ENCODE measurements around the gene GMFB.
"Not testable (repeated sequence)": the region's sequence is repeated elsewhere in the genome, so short reads cannot be mapped to it uniquely, and the experiment has no call there.

Gene GMFB

DNA sequence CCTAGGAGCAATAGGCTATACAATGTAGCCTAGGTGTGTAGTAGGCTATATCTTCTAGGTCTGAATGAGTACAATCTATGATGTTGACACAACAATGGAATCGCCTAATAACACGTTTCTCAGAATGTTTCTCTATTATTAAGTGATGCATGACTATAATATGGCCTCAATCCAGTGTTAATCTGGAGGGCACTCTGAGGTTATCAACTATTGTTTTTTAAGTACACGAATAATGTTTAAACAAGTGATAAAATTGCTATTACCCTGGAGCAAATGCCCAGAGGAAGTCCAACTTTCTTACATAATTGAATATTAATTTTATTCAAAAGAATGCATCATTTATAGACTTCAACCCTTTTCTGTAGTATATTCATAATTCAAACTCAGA lies 31.2 kb downstream of the GMFB start:
- DNase-seq: no peak

DNA sequence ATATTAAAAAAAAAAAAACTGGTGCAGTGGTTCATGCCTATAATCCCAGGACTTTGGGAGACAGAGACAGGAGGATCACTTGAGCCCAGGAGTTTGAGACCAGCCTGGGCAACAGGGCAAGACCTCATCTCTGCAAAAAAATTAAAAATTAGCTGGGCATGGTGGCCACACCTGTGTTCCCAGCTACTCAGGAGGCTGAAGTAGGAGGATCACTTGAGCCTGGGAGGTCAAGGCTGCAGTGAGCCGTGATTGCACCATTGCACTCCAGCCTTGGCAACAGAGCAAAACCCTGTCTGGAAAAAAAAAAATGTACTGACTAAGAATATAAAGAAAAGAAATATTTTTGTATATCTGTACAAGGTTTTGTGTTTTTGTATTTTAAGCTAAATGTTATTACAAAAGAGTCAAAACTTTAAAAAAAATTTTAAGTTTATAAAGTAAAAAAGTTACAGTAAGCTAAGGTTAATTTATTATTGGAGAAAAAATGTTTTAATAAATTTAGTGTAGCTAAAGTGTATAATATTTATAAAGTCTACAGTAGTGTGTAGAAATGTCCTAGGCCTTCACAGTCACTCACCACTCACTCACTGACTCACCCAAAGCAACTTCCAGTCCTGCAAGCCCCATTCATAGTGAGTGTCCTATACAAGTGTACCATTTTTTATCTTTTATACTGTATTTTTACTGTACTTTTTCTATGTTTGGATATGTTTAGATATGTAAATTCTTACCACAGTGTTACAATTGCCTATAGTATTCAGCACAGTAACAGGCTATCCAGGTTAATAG lies 31.8 kb downstream of the GMFB start:
- DNase-seq: not testable (repeated sequence)

DNA sequence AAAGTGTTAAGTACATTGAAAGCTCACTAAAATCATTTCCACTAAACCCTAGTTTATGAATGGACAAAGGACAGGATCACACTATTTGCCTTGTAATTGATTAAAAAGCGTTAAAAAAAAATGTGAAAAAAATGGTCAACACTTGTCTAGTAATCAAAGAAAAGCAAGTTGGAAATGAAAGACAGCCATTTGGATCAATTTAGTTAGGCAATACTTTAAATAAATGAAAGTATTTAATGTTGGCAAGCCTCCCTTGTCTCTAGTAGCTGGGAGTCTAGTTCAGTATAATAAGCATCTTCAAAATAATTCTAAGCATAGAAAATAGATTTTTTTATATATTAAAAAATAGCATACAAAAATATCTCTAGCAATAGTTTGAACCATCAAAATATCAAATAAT lies 33.4 kb downstream of the GMFB start:
- no peak for DNase-seq

DNA sequence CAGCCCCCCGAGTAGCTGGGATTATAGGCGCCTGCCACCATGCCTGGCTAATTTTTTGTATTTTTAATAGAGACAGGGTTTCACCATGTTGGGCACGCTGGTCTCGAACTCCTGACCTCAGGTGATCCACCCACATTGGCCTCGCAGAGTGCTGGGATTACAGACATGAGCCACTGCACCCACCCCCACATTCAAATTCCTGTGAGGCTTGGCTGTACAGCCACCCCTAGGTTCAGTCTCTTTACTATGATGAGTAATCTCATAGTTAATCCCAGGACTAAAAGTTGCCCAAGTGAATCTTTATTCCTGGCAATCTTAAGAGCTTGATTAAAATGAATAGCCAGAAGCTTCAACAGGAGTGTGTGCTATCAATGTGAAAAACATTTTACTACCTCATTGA lies 34.8 kb downstream of the GMFB start:
- DNase-seq: not testable (repeated sequence)

DNA sequence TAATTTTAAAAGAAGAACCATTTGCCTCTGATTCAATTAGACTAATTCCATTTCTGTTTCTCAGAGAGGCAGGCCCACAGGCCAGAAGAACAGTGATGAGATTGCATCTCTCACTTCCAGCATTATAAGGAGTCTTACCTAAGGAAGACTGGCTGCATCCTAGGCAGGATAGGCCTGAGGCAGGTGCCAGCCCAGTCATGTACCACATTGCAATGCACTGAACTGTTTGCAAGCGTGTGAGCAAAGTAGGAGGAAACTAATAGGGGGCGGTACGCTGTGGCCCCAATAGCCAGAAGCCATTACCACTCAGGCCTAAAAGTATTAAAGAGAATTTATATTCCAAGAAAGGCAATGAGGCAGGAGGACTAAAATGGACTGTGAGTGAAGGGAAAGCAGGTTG lies 35.5 kb downstream of the GMFB start:
- DNase-seq: no peak

DNA sequence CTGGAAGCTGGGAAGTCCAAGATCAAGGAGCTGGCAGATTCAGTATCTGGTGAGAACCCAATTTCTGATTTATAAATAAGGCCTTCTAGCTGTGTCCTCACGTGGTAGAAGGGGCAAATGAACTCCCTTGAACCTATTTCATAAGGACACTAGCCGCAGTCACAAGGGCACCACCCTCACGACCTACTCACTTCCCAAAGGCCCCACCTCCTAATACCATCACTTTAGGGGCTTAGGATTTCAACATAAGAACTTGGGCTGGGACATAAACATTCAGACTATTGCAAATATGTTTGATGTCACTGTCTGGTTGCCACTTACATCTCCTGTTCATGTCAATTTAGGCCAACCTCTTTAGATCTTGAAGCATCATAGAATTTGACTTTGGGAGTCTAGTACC lies 36.8 kb downstream of the GMFB start:
- no peak for DNase-seq

DNA sequence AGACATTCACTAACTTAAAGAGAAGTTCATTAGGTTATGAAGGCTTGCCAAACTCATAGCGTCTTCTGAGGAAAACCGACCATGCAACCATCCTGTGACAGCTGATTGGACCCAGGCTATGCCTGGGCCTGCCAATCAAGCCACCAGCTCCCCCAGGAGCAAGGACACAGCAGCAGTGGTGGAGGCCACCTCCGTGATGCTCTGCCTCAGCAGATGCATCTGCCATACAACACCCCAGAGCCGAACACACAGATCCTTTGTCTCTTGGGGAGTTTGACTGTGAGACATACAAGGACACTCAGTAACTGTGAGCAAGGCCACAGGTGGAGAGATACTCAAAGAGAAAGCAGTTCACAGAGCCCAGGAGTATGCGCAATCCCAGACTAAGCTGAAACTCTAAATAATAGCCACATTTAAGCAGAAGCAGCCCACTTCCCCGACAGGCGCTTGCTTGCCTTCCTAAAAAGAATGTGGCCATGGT lies 37.6 kb downstream of the GMFB start:
- DNase-seq: no peak

DNA sequence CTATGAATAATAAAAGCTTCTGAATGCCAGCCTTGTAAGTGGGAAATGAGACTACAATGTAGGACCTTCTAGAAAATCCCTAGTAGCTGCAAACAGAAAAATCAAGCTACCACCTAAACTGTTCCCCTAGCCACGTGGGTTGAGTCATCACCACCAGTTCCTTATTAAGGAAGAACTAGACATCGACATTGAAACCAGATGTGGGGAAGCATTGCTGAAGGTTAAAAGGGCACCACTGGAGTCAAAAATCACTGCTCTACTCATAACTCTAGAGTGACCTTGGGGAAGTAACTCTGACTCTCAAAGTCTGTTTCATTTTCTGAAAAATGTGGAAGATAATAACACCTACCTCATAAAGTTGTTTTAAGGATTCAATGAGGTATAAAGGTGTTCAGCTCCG lies 38.2 kb downstream of the GMFB start:
- DNase-seq: no peak

DNA sequence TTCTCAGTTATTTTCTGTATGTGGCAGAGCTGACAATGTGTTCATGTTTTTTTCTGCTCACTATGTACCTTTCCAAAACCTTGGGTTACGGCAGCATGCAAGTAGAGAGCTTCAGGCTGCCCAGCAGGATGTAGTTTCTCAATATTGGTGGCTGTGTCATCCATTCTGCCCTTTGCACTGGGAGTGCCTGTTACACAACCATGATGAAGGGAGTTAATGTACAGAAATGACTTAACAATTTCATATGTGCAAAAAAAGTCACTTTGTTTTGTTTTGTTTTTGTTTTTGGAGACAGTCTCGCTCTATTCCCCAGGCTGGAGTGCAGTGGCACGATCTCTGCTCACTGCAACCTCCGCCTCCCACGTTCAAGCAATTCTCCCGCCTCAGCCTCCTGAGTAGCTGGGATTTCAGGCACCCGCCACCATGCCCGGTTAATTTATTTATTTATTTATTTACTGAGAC lies 41.5 kb downstream of the GMFB start:
- no peak for DNase-seq

DNA sequence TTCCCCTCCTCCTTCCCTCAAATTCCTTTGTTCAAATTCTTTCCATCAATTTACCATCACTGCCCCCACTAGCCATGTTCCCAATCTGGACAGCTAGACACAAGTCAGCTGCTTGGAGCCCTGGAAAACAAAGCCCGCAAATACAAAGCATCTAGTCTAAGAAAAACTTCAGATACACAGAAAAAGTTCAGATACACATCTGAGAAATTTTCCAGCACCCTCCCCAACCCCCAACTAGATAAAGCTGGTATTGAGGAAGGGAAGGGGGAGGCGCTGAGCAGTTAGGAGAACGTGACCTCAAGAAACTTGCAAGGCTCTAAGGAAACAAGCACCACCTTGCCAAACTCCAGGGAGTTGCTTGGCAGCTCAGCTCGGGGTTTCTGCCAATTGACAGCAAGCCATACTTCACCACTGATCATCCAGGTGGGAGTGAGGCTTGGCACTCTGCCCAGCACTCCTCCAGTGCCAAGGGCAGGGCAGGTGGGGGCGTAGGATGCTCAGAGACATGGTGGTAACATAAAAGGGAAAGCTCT lies 42.6 kb downstream of the GMFB start:
- DNase-seq: no peak

DNA sequence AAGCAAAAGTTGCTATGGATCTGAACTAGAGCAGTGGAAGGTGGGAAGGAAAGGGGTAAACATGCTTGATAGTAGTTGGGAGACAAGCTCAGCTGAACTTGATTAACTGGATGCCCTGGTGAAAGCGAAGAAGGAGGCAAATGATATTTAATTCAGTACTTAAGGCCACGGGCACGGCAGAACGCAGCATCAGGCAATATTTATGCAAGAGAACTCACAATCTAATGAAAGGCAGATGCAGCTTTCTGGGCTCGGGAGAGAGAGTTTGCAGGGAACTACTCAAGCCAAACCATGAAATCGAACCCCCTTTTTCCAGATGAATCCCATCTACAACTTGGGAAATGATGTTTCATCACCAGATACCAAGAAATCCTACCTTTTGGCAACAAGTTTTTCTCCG lies 44.1 kb downstream of the GMFB start:
- no peak for DNase-seq

DNA sequence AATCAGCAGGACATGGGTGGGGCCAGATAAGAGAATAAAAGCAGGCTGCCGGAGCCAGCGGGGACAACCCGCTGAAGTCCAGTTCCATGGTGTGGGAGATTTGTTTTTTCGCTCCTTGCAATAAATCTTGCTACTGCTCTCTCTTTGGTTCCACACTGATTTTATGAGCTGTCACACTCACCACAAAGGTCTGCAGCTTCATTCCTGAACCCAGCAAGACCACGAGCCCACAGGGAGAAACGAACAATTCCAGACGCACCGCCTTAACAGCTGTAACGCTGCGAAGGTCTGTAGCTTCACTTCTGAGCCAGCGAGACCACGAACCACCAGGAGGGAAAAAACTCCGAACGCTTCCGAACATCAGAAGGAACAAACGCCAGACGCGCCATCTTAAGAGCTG lies 44.8 kb downstream of the GMFB start:
- no peak for DNase-seq

DNA sequence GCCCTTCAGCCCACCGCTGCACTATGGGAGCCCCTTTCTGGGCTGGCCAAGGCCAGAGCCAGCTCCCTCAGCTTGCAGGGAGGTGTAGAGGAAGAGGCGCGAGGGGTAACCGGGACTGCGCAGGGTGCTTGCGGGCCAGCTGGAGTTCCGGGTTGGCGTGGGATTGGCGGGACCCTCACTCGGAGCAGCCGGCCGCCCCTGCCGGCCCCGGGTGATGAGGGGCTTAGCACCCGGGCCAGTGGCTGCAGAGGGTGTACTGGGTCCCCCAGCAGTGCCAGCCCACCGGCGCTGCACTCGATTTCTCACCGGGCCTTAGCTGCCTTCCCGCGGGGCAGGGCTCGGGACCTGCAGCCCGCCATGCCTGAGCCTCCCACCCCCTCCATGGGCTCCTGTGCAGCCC lies 45.8 kb downstream of the GMFB start:
- DNase-seq: not testable (repeated sequence)

DNA sequence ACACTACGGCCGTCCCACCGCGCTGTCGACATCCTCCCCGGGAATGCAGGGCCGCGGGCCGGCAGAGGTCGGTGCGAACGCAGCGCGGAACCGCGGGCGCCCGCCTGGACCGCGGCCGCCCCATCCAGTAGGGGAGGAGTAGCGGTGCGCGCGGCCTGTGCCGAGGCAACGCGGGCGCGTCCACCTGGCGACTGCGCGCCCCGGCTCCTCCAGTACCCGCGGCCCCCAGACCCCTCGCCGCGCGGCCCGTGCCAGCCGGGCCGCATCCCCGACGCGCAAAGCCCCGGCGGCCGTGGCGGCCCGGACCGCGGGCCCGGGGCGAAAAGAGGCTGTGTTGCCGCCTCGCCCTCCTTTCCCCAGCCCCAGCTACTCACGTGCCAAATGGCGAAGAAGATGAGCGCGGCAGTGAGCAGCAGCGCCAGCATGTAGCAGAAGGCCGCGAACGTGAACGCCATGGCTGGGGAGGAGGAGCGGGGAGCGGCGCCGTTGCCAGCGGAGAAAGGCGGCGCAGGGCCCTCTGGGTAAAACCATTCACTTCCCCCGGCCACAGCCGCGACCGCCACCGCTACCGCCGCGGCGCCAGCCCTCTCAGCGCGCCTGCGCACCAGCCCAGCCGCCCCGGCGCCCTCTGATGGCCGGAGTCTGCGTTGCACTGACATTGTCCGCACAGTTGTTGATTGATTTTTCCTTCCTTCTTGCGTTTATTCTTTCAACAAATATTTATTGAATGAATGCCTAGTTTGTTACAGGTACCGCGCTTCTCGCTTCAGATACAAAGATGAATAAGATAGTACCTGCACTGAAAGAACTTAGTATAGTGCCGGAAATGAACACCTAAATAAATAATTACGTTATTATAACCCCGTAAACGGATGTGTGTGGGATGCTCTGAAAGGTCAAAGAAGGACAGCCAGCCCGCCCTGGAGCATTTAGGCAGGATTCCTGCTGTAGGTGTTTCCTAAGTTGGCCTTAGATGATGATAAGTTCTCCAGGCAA lies 47.6 kb downstream of the GMFB start, which contains the start of gene CNIH1:
Gene CNIH1, minus strand, starts transcription at position 502 of the 996 bp plus-strand sequence. Its CDS starts 47 bp downstream, at position 455.
- peak; percentile 61 for DNase-seq

DNA sequence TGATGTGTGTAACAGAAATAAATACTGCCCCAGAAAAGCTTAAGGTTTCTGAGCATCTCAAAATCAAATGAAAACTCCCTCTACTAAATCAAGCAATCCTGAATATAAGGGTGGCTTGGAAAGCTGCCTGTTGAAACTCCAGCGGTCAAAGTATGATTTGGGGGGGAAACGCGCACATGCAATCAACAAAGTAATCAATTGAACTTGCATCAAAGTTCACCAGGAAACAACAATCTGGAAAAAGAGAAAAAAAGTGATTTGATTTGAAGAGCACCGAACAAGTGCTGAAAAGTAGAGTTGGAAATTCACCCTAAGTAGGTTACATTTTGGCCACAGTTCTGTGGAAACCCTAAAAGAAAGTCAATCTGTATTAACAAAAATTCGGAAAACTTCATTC lies 48.3 kb downstream of the GMFB start:
- DNase-seq: no peak

DNA sequence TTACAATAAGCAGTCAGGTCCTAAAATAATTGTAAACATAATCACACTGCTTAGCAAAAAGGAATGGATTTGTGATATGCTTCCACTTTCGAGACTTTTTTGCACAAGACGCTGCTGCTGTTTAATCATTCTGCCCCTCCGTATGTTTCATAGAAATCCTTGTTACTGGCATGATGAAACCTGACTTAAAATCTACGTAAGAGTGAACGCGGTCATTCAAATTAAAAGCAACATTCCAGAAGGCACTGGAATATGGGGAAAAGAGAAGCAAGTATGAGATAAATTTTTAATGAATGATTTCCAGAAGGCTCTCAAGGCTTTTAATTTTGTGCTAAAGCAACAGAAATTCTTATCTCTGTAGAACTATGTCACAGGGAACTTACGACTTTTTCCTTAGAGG lies 48.7 kb downstream of the GMFB start:
- DNase-seq: no peak

DNA sequence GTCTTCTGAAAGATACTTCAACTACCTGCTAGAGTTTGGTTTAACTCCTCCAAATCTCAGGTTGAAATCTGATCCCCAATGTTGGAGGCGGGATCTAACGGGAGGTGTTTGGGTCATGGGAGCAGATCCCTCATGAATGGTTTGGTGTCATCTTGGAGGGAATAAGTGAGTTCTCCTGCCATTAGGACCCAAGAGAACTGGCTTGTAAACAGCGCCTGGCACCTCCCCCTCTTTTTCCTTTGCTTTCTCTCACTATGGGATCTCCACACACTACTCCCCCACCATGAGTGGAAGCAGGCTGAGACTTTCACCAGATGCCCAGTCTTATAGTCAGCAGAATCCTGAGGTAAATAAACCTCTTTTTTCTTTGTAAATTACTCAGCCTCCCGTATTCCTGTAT lies 50.1 kb downstream of the GMFB start:
- no peak for DNase-seq

DNA sequence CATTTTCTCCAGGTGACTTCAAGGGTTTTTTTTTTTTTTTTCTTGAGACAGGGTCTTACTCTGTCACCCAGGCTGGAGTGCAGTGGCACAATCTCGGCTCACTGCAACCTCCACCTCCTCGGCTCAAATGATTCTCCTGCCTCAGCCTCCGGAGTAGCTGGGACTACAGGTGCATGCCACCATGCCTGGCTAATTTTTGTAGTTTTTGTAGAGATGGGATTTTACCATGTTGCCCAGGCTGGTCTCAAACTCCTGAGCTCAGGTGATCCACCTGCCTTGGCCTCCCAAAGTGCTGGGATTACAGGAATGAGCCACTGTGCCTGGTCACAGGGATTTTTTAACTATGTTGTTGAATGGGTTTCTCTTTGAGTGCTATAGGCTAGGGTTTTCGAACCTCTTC lies 50.8 kb downstream of the GMFB start:
- DNase-seq: not testable (repeated sequence)

DNA sequence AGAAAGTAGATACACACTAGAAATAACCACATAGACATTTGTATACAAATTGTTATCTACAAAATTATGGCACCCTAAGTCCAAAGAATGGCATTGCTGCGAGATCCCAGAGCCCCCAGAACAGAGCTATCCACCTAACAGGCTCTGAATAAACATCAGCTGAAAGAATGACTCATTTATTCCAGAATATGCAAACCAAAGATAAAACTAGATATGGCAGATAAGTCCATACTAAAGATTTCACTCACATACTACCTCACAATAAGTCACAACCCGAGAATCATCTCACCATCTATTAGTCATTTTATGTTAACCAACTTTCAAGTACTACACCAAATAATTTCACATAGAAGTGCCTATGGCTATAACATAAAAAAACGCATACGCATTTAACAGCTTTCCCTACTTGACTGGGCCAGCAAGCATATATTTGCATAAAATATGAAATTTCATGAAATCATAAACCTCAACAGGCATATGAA lies 53.2 kb downstream of the GMFB start:
- DNase-seq: no peak

DNA sequence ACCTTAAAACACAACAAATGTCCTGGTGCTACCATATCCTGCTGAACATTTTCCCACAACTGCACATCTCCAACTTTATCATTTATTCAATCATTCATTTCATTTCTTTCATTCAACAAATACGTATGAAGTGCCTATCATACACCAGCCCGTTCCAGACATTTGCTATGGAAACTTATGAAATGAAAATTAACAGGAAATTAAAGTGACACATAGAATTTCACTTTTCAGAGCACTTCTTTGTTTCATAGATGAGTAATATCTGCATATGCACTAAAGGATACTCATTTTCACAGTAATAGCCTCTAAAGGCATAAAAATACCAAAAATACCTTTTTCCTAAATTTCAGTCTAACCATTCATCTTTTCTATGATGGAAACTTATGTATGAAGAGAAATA lies 60.3 kb downstream of the GMFB start:
- DNase-seq: no peak

DNA sequence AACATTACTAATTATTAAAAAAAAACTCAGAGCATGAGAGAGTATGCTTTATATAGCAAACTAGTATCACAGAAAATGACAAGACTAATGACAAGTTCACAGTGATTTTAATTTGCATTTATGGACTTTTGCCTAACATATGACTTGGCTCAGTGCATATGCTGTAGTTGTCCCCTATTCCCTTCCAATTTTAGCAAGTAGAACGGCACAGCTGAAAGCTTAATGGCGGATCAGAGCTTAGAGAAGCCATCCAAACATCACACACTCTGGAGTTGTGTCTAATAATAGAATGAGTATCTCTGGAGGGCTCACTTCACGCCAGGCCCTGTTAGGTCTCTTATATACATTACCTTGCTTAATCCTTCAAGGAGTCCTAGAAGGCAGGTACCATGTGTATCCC lies 60.9 kb downstream of the GMFB start:
- no peak for DNase-seq

DNA sequence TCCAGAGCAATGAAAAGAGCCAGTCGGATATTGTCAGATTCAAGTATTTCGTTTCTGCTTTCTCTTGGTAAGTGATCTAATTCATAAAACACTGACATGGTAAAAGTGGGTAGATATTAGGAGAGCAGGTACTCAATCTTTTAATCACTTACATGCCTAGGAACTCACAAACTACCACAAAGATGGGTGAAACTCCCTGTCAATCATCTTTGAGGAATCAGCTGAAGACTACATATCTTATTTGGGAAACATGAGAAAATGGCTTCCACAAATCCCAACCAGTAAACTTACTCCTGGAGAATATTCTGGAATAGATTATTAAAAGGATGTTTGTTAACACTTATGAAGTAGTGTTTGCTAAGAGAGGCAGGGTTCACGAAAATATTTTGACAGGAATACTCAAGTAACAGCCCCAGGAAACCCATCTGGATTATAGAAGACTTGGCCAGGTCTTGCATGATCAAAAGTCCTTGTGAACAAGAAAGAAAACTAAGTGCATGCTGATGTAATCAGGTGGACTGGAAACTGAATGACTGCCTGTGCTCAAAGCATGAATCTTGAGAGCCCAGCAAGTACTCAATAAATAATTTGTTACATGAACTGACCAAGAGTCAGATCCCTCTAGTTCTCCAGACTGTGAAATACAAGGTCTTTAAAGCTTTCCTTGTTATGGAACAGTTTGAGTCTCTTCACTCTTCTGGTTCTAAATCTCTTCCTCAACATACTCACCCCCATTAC lies 63.1 kb downstream of the GMFB start:
- DNase-seq: no peak

DNA sequence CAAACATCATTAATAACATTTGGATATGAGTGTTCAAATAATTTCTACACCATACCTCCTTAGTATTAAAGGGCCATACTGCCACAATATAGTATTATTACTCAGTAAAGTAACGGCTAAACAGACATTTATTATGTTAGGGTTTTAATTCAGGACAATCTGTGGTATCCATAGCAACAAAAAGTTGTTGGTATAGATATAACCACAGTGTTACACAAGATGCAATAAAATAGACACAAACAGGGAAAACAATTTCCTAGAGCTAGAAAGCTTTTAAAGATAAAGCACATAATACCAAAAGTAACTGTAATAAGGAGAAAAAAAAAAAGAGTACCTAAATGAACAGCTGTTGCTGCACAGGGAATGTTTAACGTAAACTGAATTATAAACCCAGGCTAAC lies 63.7 kb downstream of the GMFB start:
- no peak for DNase-seq
